ENCODE measurements around the gene SAP30L. TPM values are rescaled to one million over a fixed set of nuclear protein-coding genes. Genes with fewer than 3 reads are reported as not detected.

The SAP30L gene
- total and polyA plus RNA-seq, 2 of the 13 experiments (the other 11 are each of a cell fraction or from before 2014, with no cell fraction given), result 27.9 to 37.2 TPM

GRCh38 chr5:154498591-154498990, 52.8 kb downstream of the SAP30L start:
- intact Hi-C loops (cut with micrococcal nuclease; ENCODE audit: unreplicated experiment), result no loop called here
- H3K9ac ChIP-seq (ENCODE audit: insufficient read depth, low read depth, low read length), result no peak overlapping the region
- H2AFZ ChIP-seq (ENCODE audit: low read length), result no peak overlapping the region
- ATAC-seq (no peak), FAIRE-seq (no peak), DNase-seq (ENCODE audit: low spot score) (no peak)
- WGBS (ENCODE audit: low lambda C conversion rate), result 0% methylated on average over 1 of the region's 1 CpG
- BruUV-seq (replicated peaks), result no TSS peak
- in situ Hi-C loops (cut with HindIII; ENCODE audit: extremely low pct_ligation_motif_present, low pct_unique_long_range_greater_than_20kb), result no loop called here
- no peaks in the 10 kb centered on the region for H3K79me2 ChIP-seq (ENCODE audit: insufficient read depth, low read length)
- ChIA-PET POLR2A (interaction anchor here (0.6 kb wide), 1 partner anchor 152 kb away, joined by 3 read pairs; no protein-coding TSS in a partner anchor), CTCF (ENCODE audit: low intra/inter-chr PET ratio, low total read pairs) (no interaction called here)
- no peaks in the 10 kb centered on the region for H3K9me3 ChIP-seq (ENCODE audit: low read length)
- H3K27me3 ChIP-seq (ENCODE audit: control insufficient read depth in 1 of 2, insufficient read depth in 2 of 2, low read length in 2 of 2), result peaks cover 0 to 12% of the 10 kb centered on the region in 2 experiments; a peak in 2 of 5 replicates
- no peaks in the 10 kb centered on the region for H3K36me3 ChIP-seq (replicated peaks in 1 of 2; ENCODE audit: control insufficient read depth in 1 of 2, insufficient read depth in 2 of 2, low read length in 2 of 2)
- H3K4me3 ChIP-seq (replicated peaks in 1 of 3; ENCODE audit: insufficient read depth in 1 of 3, low read depth in 2 of 3, low read length in 3 of 3), result no peak overlapping the region
- H4K20me1 ChIP-seq (ENCODE audit: insufficient read depth, low read length), result no peaks in the 10 kb centered on the region
- H3K4me1 ChIP-seq (ENCODE audit: insufficient read depth, low read length), result no peaks in the 10 kb centered on the region
- H3K4me2 ChIP-seq (ENCODE audit: low read depth, low read length), result no peak overlapping the region
- TF ChIP-seq ZNF788 (CRISPR knock-in tag; IDR thresholded peaks at IDR 0.05; ENCODE audit: borderline replicate concordance), result no peak
- no peak for TF ChIP-seq MYC (CRISPR knock-in tag; IDR thresholded peaks at IDR 0.05; ENCODE audit: borderline replicate concordance)
- TF ChIP-seq ZFP90 (CRISPR knock-in tag; IDR thresholded peaks at IDR 0.05; ENCODE audit: borderline replicate concordance), result no peak
- TF ChIP-seq ZNF317 (CRISPR knock-in tag; IDR thresholded peaks at IDR 0.05), result no peak
- no peak for TF ChIP-seq ZNF878 (CRISPR knock-in tag; IDR thresholded peaks at IDR 0.05)
- no peak overlapping the region for H3K27ac ChIP-seq (ENCODE audit: extremely low read length, insufficient read depth, low read length)

DNA sequence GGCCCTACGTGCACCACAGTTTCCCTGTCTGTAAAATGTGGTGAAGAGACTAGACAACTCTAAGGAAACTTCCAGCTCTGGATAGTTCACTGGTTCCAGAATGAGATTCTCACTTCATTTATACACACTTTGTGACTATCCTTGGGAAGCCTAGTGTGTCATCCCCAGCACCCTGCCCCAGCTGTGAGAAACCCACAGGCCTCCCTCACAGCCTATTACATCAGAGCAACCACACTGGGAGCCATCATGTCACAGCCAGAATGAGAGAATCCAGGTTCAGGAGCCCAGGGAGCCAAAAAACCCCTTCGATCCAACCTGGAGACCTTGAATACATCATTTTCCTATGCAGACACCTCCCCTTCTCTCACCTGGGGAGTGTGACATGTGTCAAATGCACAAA, 53.2 kb downstream of the SAP30L start:
- H3K36me3 ChIP-seq (replicated peaks in 1 of 2; ENCODE audit: control insufficient read depth in 1 of 2, insufficient read depth in 2 of 2, low read length in 2 of 2), result no peaks in the 10 kb centered on the region
- 0% methylated on average over 1 of the region's 2 CpGs for WGBS (ENCODE audit: low lambda C conversion rate)
- no peaks in the 10 kb centered on the region for H3K79me2 ChIP-seq (ENCODE audit: insufficient read depth, low read length)
- no peak overlapping the region for H3K4me2 ChIP-seq (ENCODE audit: low read depth, low read length)
- TF ChIP-seq, protein P1, sequence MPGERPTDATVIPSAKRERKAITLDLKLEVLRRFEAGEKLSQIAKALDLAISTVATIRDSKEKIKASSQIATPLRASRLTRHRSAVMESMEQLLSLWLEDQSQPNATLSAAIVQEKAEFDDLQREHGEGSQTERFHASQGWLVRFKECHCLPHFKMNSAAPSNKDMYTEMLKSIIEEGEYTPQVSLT (CRISPR knock-in tag; IDR thresholded peaks at IDR 0.05; ENCODE audit: borderline replicate concordance, low read depth), result no peak
- TF ChIP-seq PRDM15 (CRISPR knock-in tag; IDR thresholded peaks at IDR 0.05) (no peak), NFYC (CRISPR knock-in tag; IDR thresholded peaks at IDR 0.05) (no peak)
- H3K27me3 ChIP-seq (ENCODE audit: control insufficient read depth in 1 of 2, insufficient read depth in 2 of 2, low read length in 2 of 2), result peaks cover 0 to 10% of the 10 kb centered on the region in 2 experiments; a peak in 2 of 5 replicates
- no peak for DNase-seq (ENCODE audit: low spot score)
- ChIA-PET CTCF (ENCODE audit: low intra/inter-chr PET ratio, low total read pairs) (no interaction called here), POLR2A (interaction anchor here (0.6 kb wide), 1 partner anchor 152 kb away, joined by 3 read pairs; no protein-coding TSS in a partner anchor)
- intact Hi-C loops (cut with micrococcal nuclease; ENCODE audit: unreplicated experiment) (no loop called here), in situ Hi-C loops (cut with HindIII; ENCODE audit: extremely low pct_ligation_motif_present, low pct_unique_long_range_greater_than_20kb) (no loop called here)
- no peaks in the 10 kb centered on the region for H3K9me3 ChIP-seq (ENCODE audit: low read length)
- H3K4me3 ChIP-seq (replicated peaks in 1 of 3; ENCODE audit: insufficient read depth in 1 of 3, low read depth in 2 of 3, low read length in 3 of 3), result no peak overlapping the region
- H3K27ac ChIP-seq (ENCODE audit: extremely low read length, insufficient read depth, low read length), result no peak overlapping the region
- H4K20me1 ChIP-seq (ENCODE audit: insufficient read depth, low read length), result no peaks in the 10 kb centered on the region
- H3K9ac ChIP-seq (ENCODE audit: insufficient read depth, low read depth, low read length), result no peak overlapping the region
- H3K4me1 ChIP-seq (ENCODE audit: insufficient read depth, low read length), result no peaks in the 10 kb centered on the region
- no peak for ATAC-seq
- no TSS peak for BruUV-seq (replicated peaks)
- FAIRE-seq, result no peak
- H2AFZ ChIP-seq (ENCODE audit: low read length), result no peak overlapping the region
